BLaER1 treated with 17β-estradiol and CSF1 and Interleukin-3, amounts not matched to agents 10 nM and 100 nM (cell line): Measurements from ENCODE around the gene IGFL1.
"Not testable (repeated sequence)": the region's sequence is repeated elsewhere in the genome, so short reads cannot be mapped to it uniquely, and the experiment has no call there.

Experiments
- H3K27ac ChIP-seq, 11 experiments: shearing (Covaris generic); formaldehyde crosslinking; 2 replicates each; pipeline ENCODE4 v1.8.1; 2022
- H3K27me3 ChIP-seq, 11 experiments: shearing (Covaris generic); formaldehyde crosslinking; 2 replicates each; pipeline ENCODE4 v1.8.1; 2022
- H3K36me3 ChIP-seq, 11 experiments: shearing (Covaris generic); formaldehyde crosslinking; 2 replicates each; pipeline ENCODE4 v1.8.1; 2022
- H3K4me1 ChIP-seq, 10 experiments: shearing (Covaris generic); formaldehyde crosslinking; 2 replicates each; pipeline ENCODE4 v1.8.1; 2022
- H3K4me2 ChIP-seq, 11 experiments: shearing (Covaris generic); formaldehyde crosslinking; 2 replicates each; pipeline ENCODE4 v1.8.1; 2022
- H3K4me3 ChIP-seq, 10 experiments: shearing (Covaris generic); formaldehyde crosslinking; 2 replicates each; pipeline ENCODE4 v1.8.1; 2022
- H3K9ac ChIP-seq, 11 experiments: shearing (Covaris generic); formaldehyde crosslinking; 2 replicates each; pipeline ENCODE4 v1.8.1; 2022
- H3K9me3 ChIP-seq, 11 experiments: shearing (Covaris generic); formaldehyde crosslinking; replicated peaks in 1 of 11; 2 replicates each; pipeline ENCODE4 v1.8.1; 2022
- H4K20me1 ChIP-seq, 11 experiments: shearing (Covaris generic); formaldehyde crosslinking; 2 replicates each; pipeline ENCODE4 v1.8.1; 2022
- Cebpa-rat ChIP-seq, 11 experiments: shearing (Covaris generic); IDR thresholded peaks; 2 replicates each; pipeline ENCODE4 v1.8.1; 2022

IGFL1 gene

GRCh38 chr19:46240693-46241092 lies 11.2 kb downstream of the IGFL1 start:
- Histone ChIP-seq H3K9me3 (no peaks in the 10 kb centered on the region), H3K27me3 (peaks cover 0 to 49% (median 0%) of the 10 kb centered on the region in 11 experiments; a peak in 8 of 22 replicates), H3K27ac (no peak overlapping the region), H3K9ac (no peak overlapping the region), H3K4me1 (no peaks in the 10 kb centered on the region), H3K36me3 (no peaks in the 10 kb centered on the region), H4K20me1 (peaks cover 0 to 7% (median 0%) of the 10 kb centered on the region in 11 experiments; a peak in 1 of 22 replicates), H3K4me2 (no peak overlapping the region), H3K4me3 (no peak overlapping the region)
- TF ChIP-seq Cebpa-rat (IDR thresholded peaks at IDR 0.05): no peak

- H3K27me3 ChIP-seq: peaks cover 0 to 45% (median 0%) of the 10 kb centered on the region in 11 experiments; a peak in 8 of 22 replicates
- no peaks in the 10 kb centered on the region for H3K4me1 ChIP-seq
- H3K4me2 ChIP-seq: no peak overlapping the region
- H3K9ac ChIP-seq: no peak overlapping the region
- no peaks in the 10 kb centered on the region for H3K9me3 ChIP-seq
- H4K20me1 ChIP-seq: peaks cover 0 to 9% (median 0%) of the 10 kb centered on the region in 11 experiments; a peak in 1 of 22 replicates
- H3K27ac ChIP-seq: no peak overlapping the region
- 0 out of 22 replicates have a peak, but pooled peaks of 1 of the 11 experiments have one; percentile 1 for TF ChIP-seq Cebpa-rat (IDR thresholded peaks at IDR 0.05)
- H3K36me3 ChIP-seq: no peaks in the 10 kb centered on the region
- no peak overlapping the region for H3K4me3 ChIP-seq
Measured at GRCh38 chr19:46241626-46242025, 12.1 kb downstream of the IGFL1 start.

GRCh38 chr19:46243081-46243654 lies 13.6 kb downstream of the IGFL1 start:
- H3K4me2 ChIP-seq, H3K4me3 ChIP-seq, H3K36me3 ChIP-seq, H3K9me3 ChIP-seq, H3K9ac ChIP-seq, H3K4me1 ChIP-seq, H3K27ac ChIP-seq, H4K20me1 ChIP-seq: not testable (repeated sequence)
- H3K27me3 ChIP-seq: peaks cover 0 to 48% (median 0%) of the 10 kb centered on the region in 11 experiments; a peak in 8 of 22 replicates

GRCh38 chr19:46250076-46250735 lies 20.7 kb downstream of the IGFL1 start:
- H3K36me3 ChIP-seq: no peaks in the 10 kb centered on the region
- peaks cover 0 to 9% (median 3%) of the 10 kb centered on the region in 11 experiments; a peak in 17 of 22 replicates for H3K9me3 ChIP-seq
- no peak overlapping the region for H3K9ac ChIP-seq
- peaks cover 7 to 27% (median 15%) of the 10 kb centered on the region in 10 experiments; a peak in 18 of 20 replicates for H3K4me1 ChIP-seq
- H3K4me3 ChIP-seq: no peak overlapping the region
- peak overlapping the region in 1 of 11 experiments; percentile 14; a peak in 2 of 22 replicates for H3K4me2 ChIP-seq
- H4K20me1 ChIP-seq: peaks cover 0 to 29% (median 0%) of the 10 kb centered on the region in 11 experiments; a peak in 4 of 22 replicates
- peaks cover 0 to 87% (median 0%) of the 10 kb centered on the region in 11 experiments; a peak in 10 of 22 replicates for H3K27me3 ChIP-seq
- no peak overlapping the region for H3K27ac ChIP-seq
- no peak for TF ChIP-seq Cebpa-rat (IDR thresholded peaks at IDR 0.05)

- Histone ChIP-seq H3K36me3 (no peaks in the 10 kb centered on the region), H3K4me1 (peaks cover 7 to 31% (median 17%) of the 10 kb centered on the region in 10 experiments; a peak in 18 of 20 replicates), H3K4me2 (no peak overlapping the region), H3K9ac (no peak overlapping the region), H3K27ac (no peak overlapping the region), H3K9me3 (peaks cover 12 to 19% (median 14%) of the 10 kb centered on the region in 11 experiments), H3K4me3 (no peak overlapping the region), H4K20me1 (peaks cover 0 to 21% (median 0%) of the 10 kb centered on the region in 11 experiments; a peak in 4 of 22 replicates), H3K27me3 (peaks cover 0 to 89% (median 6%) of the 10 kb centered on the region in 11 experiments; a peak in 10 of 22 replicates)
- TF ChIP-seq Cebpa-rat (IDR thresholded peaks at IDR 0.05): no peak
Measured at GRCh38 chr19:46251416-46251815, 21.9 kb downstream of the IGFL1 start.

GRCh38 chr19:46254776-46255175 lies 25.2 kb downstream of the IGFL1 start:
- no peaks in the 10 kb centered on the region for H3K36me3 ChIP-seq
- no peak for TF ChIP-seq Cebpa-rat (IDR thresholded peaks at IDR 0.05)
- peaks cover 0 to 22% (median 0%) of the 10 kb centered on the region in 11 experiments; a peak in 4 of 22 replicates for H4K20me1 ChIP-seq
- peak overlapping the region in 1 of 11 experiments; percentile 21; a peak in 1 of 22 replicates for H3K27ac ChIP-seq
- H3K4me1 ChIP-seq: peaks cover 12 to 31% (median 21%) of the 10 kb centered on the region in 10 experiments; a peak in 19 of 20 replicates
- peaks cover 13 to 21% (median 17%) of the 10 kb centered on the region in 11 experiments for H3K9me3 ChIP-seq
- no peak overlapping the region for H3K9ac ChIP-seq
- peaks cover 0 to 97% (median 12%) of the 10 kb centered on the region in 11 experiments; a peak in 11 of 22 replicates for H3K27me3 ChIP-seq
- H3K4me3 ChIP-seq: no peak overlapping the region
- peak overlapping the region in 10 of 11 experiments; percentile 20 to 60 (median 33); a peak in 20 of 22 replicates for H3K4me2 ChIP-seq

- no peaks in the 10 kb centered on the region for H3K36me3 ChIP-seq
- no peak overlapping the region for H3K9ac ChIP-seq
- TF ChIP-seq Cebpa-rat (IDR thresholded peaks at IDR 0.05): peak in 3 of 11 experiments; percentile 8 to 54 (median 30); a peak in 1 of 22 replicates
- H3K27ac ChIP-seq: no peak overlapping the region
- H3K4me2 ChIP-seq: peak overlapping the region in 5 of 11 experiments; percentile 4 to 24 (median 12); a peak in 5 of 22 replicates
- peaks cover 12 to 26% (median 19%) of the 10 kb centered on the region in 10 experiments; a peak in 19 of 20 replicates for H3K4me1 ChIP-seq
- peaks cover 13 to 21% (median 17%) of the 10 kb centered on the region in 11 experiments for H3K9me3 ChIP-seq
- H3K27me3 ChIP-seq: peaks cover 0 to 97% (median 27%) of the 10 kb centered on the region in 11 experiments; a peak in 18 of 22 replicates
- peaks cover 0 to 32% (median 0%) of the 10 kb centered on the region in 11 experiments; a peak in 8 of 22 replicates for H4K20me1 ChIP-seq
- H3K4me3 ChIP-seq: no peak overlapping the region
Measured at GRCh38 chr19:46256855-46257254, 27.3 kb downstream of the IGFL1 start.

- H3K36me3 ChIP-seq: not testable (repeated sequence)
- peaks cover 13 to 25% (median 18%) of the 10 kb centered on the region in 10 experiments for H3K4me1 ChIP-seq
Measured at GRCh38 chr19:46261501-46261900, 32.0 kb downstream of the IGFL1 start.

GRCh38 chr19:46262684-46263296 lies 33.2 kb downstream of the IGFL1 start:
- H3K4me3 ChIP-seq, H3K27ac ChIP-seq, H3K9me3 ChIP-seq, H3K36me3 ChIP-seq: not testable (repeated sequence)
- Histone ChIP-seq H3K4me2 (peak overlapping the region; percentile 57 to 81 (median 69)), H4K20me1 (peaks cover 0 to 64% (median 6%) of the 10 kb centered on the region in 11 experiments; a peak in 11 of 22 replicates), H3K9ac (0 out of 22 replicates have a peak overlapping the region, but pooled peaks of 1 of the 11 experiments have one; percentile 21), H3K4me1 (peaks cover 11 to 23% (median 15%) of the 10 kb centered on the region in 10 experiments), H3K27me3 (peaks cover 0 to 98% (median 22%) of the 10 kb centered on the region in 11 experiments; a peak in 18 of 22 replicates)

More at GRCh38 chr19:46261501-46261900, 32.0 kb downstream of the IGFL1 start:
- H3K9me3 ChIP-seq, H3K9ac ChIP-seq, H3K4me2 ChIP-seq, H3K4me3 ChIP-seq, H3K27ac ChIP-seq: not testable (repeated sequence)
- peaks cover 0 to 66% (median 6%) of the 10 kb centered on the region in 11 experiments; a peak in 11 of 22 replicates for H4K20me1 ChIP-seq
- H3K27me3 ChIP-seq: peaks cover 0 to 98% (median 22%) of the 10 kb centered on the region in 11 experiments; a peak in 18 of 22 replicates
